ENCODE measurements around the gene TAF1B.

The TAF1B gene

GRCh38 chr2:9836517-9836916 lies 6.8 kb upstream of the TAF1B start:
- Histone ChIP-seq H3K9me3 (ENCODE audit: control insufficient read depth, insufficient read depth, low read length) (no peaks in the 10 kb centered on the region), H3K27me3 (ENCODE audit: control insufficient read depth, insufficient read depth, low read length) (no peaks in the 10 kb centered on the region), H3K9ac (ENCODE audit: low read depth, low read length) (no peak overlapping the region), H3K36me3 (ENCODE audit: control insufficient read depth, insufficient read depth, low read length) (no peaks in the 10 kb centered on the region), H3K4me1 (ENCODE audit: control insufficient read depth, insufficient read depth, low read length) (peaks cover 5% of the 10 kb centered on the region; the same call in 1 of the 2 replicates), H3K4me3 (ENCODE audit: low read depth, low read length) (no peak overlapping the region), H3K27ac (ENCODE audit: low read depth, low read length) (no peak overlapping the region)

- Histone ChIP-seq H3K9ac (ENCODE audit: low read depth, low read length) (no peak overlapping the region), H3K36me3 (ENCODE audit: control insufficient read depth, insufficient read depth, low read length) (no peaks in the 10 kb centered on the region), H3K4me1 (ENCODE audit: control insufficient read depth, insufficient read depth, low read length) (no peaks in the 10 kb centered on the region), H3K4me3 (ENCODE audit: low read depth, low read length) (no peak overlapping the region), H3K27me3 (ENCODE audit: control insufficient read depth, insufficient read depth, low read length) (no peaks in the 10 kb centered on the region), H3K9me3 (ENCODE audit: control insufficient read depth, insufficient read depth, low read length) (no peaks in the 10 kb centered on the region), H3K27ac (ENCODE audit: low read depth, low read length) (no peak overlapping the region)
These were observed 5.8 kb upstream of the TAF1B start for GRCh38 chr2:9837451-9837850.

GRCh38 chr2:9838391-9838790 lies 4.9 kb upstream of the TAF1B start:
- Histone ChIP-seq H3K9me3 (ENCODE audit: control insufficient read depth, insufficient read depth, low read length) (no peaks in the 10 kb centered on the region), H3K9ac (ENCODE audit: low read depth, low read length) (no peak overlapping the region), H3K36me3 (ENCODE audit: control insufficient read depth, insufficient read depth, low read length) (no peaks in the 10 kb centered on the region), H3K4me1 (ENCODE audit: control insufficient read depth, insufficient read depth, low read length) (no peaks in the 10 kb centered on the region), H3K27me3 (ENCODE audit: control insufficient read depth, insufficient read depth, low read length) (no peaks in the 10 kb centered on the region), H3K27ac (ENCODE audit: low read depth, low read length) (no peak overlapping the region), H3K4me3 (ENCODE audit: low read depth, low read length) (no peak overlapping the region)

GRCh38 chr2:9842487-9843228 lies 616 bp upstream of the TAF1B start:
- H3K36me3 ChIP-seq (ENCODE audit: control insufficient read depth, insufficient read depth, low read length) = peaks cover 25% of the 10 kb centered on the region
- H3K27me3 ChIP-seq (ENCODE audit: control insufficient read depth, insufficient read depth, low read length) = no peaks in the 10 kb centered on the region
- H3K9ac ChIP-seq (ENCODE audit: low read depth, low read length) = peak overlapping the region; percentile 55
- peak overlapping the region; percentile 93 for H3K4me3 ChIP-seq (ENCODE audit: low read depth, low read length)
- H3K4me1 ChIP-seq (ENCODE audit: control insufficient read depth, insufficient read depth, low read length) = peaks cover 5% of the 10 kb centered on the region; the same call in 1 of the 2 replicates
- H3K9me3 ChIP-seq (ENCODE audit: control insufficient read depth, insufficient read depth, low read length) = no peaks in the 10 kb centered on the region
- H3K27ac ChIP-seq (ENCODE audit: low read depth, low read length) = peak overlapping the region; percentile 97

- Histone ChIP-seq H3K36me3 (ENCODE audit: control insufficient read depth, insufficient read depth, low read length) (peaks cover 34% of the 10 kb centered on the region), H3K9me3 (ENCODE audit: control insufficient read depth, insufficient read depth, low read length) (no peaks in the 10 kb centered on the region), H3K27me3 (ENCODE audit: control insufficient read depth, insufficient read depth, low read length) (no peaks in the 10 kb centered on the region), H3K4me3 (ENCODE audit: low read depth, low read length) (peak overlapping the region; percentile 93), H3K9ac (ENCODE audit: low read depth, low read length) (peak overlapping the region; percentile 78), H3K27ac (ENCODE audit: low read depth, low read length) (peak overlapping the region; percentile 97), H3K4me1 (ENCODE audit: control insufficient read depth, insufficient read depth, low read length) (peaks cover 5% of the 10 kb centered on the region; the same call in 1 of the 2 replicates)
These were observed 786 bp downstream of the TAF1B start for GRCh38 chr2:9844036-9844483.

GRCh38 chr2:9844576-9844975 lies 1.3 kb downstream of the TAF1B start:
- H3K4me3 ChIP-seq (ENCODE audit: low read depth, low read length) = peak overlapping the region; percentile 93
- H3K27ac ChIP-seq (ENCODE audit: low read depth, low read length) = no peak overlapping the region
- no peak overlapping the region for H3K9ac ChIP-seq (ENCODE audit: low read depth, low read length)
- no peaks in the 10 kb centered on the region for H3K9me3 ChIP-seq (ENCODE audit: control insufficient read depth, insufficient read depth, low read length)
- peaks cover 5% of the 10 kb centered on the region; the same call in 1 of the 2 replicates for H3K4me1 ChIP-seq (ENCODE audit: control insufficient read depth, insufficient read depth, low read length)
- H3K27me3 ChIP-seq (ENCODE audit: control insufficient read depth, insufficient read depth, low read length) = no peaks in the 10 kb centered on the region
- peaks cover 39% of the 10 kb centered on the region for H3K36me3 ChIP-seq (ENCODE audit: control insufficient read depth, insufficient read depth, low read length)

GRCh38 chr2:9846554-9846953 lies 3.3 kb downstream of the TAF1B start:
- Histone ChIP-seq H3K36me3 (ENCODE audit: control insufficient read depth, insufficient read depth, low read length) (peaks cover 59% of the 10 kb centered on the region), H3K27me3 (ENCODE audit: control insufficient read depth, insufficient read depth, low read length) (no peaks in the 10 kb centered on the region), H3K27ac (ENCODE audit: low read depth, low read length) (no peak overlapping the region), H3K9ac (ENCODE audit: low read depth, low read length) (no peak overlapping the region), H3K9me3 (ENCODE audit: control insufficient read depth, insufficient read depth, low read length) (no peaks in the 10 kb centered on the region), H3K4me1 (ENCODE audit: control insufficient read depth, insufficient read depth, low read length) (peaks cover 5% of the 10 kb centered on the region; the same call in 1 of the 2 replicates), H3K4me3 (ENCODE audit: low read depth, low read length) (no peak overlapping the region)

- Histone ChIP-seq H3K4me1 (ENCODE audit: control insufficient read depth, insufficient read depth, low read length) (peaks cover 5% of the 10 kb centered on the region; the same call in 1 of the 2 replicates), H3K9me3 (ENCODE audit: control insufficient read depth, insufficient read depth, low read length) (no peaks in the 10 kb centered on the region), H3K9ac (ENCODE audit: low read depth, low read length) (no peak overlapping the region), H3K27me3 (ENCODE audit: control insufficient read depth, insufficient read depth, low read length) (no peaks in the 10 kb centered on the region), H3K36me3 (ENCODE audit: control insufficient read depth, insufficient read depth, low read length) (peaks cover 64% of the 10 kb centered on the region), H3K4me3 (ENCODE audit: low read depth, low read length) (no peak overlapping the region), H3K27ac (ENCODE audit: low read depth, low read length) (no peak overlapping the region)
These were observed 3.9 kb downstream of the TAF1B start for GRCh38 chr2:9847140-9847539.

- peaks cover 25% of the 10 kb centered on the region for H3K9me3 ChIP-seq (ENCODE audit: control insufficient read depth, insufficient read depth, low read length)
- no peaks in the 10 kb centered on the region for H3K27me3 ChIP-seq (ENCODE audit: control insufficient read depth, insufficient read depth, low read length)
- H3K27ac ChIP-seq (ENCODE audit: low read depth, low read length) = no peak overlapping the region
- H3K36me3 ChIP-seq (ENCODE audit: control insufficient read depth, insufficient read depth, low read length) = peaks cover 96% of the 10 kb centered on the region
- no peak overlapping the region for H3K4me3 ChIP-seq (ENCODE audit: low read depth, low read length)
- no peak overlapping the region for H3K9ac ChIP-seq (ENCODE audit: low read depth, low read length)
- H3K4me1 ChIP-seq (ENCODE audit: control insufficient read depth, insufficient read depth, low read length) = no peaks in the 10 kb centered on the region
These were observed 9.6 kb downstream of the TAF1B start for GRCh38 chr2:9852881-9853280.

GRCh38 chr2:9857814-9858729 lies 14.8 kb downstream of the TAF1B start:
- H3K27me3 ChIP-seq (ENCODE audit: control insufficient read depth, insufficient read depth, low read length) = no peaks in the 10 kb centered on the region

GRCh38 chr2:9858730-9859068 lies 15.4 kb downstream of the TAF1B start:
- Histone ChIP-seq H3K27ac (ENCODE audit: low read depth, low read length) (no peak overlapping the region), H3K4me1 (ENCODE audit: control insufficient read depth, insufficient read depth, low read length) (no peaks in the 10 kb centered on the region), H3K4me3 (ENCODE audit: low read depth, low read length) (no peak overlapping the region), H3K9ac (ENCODE audit: low read depth, low read length) (no peak overlapping the region), H3K36me3 (ENCODE audit: control insufficient read depth, insufficient read depth, low read length) (peaks cover 67% of the 10 kb centered on the region), H3K9me3 (ENCODE audit: control insufficient read depth, insufficient read depth, low read length) (peaks cover 66% of the 10 kb centered on the region), H3K27me3 (ENCODE audit: control insufficient read depth, insufficient read depth, low read length) (no peaks in the 10 kb centered on the region)

More at GRCh38 chr2:9857814-9858729, 14.8 kb downstream of the TAF1B start:
- Histone ChIP-seq H3K9ac (ENCODE audit: low read depth, low read length) (no peak overlapping the region), H3K4me1 (ENCODE audit: control insufficient read depth, insufficient read depth, low read length) (no peaks in the 10 kb centered on the region), H3K36me3 (ENCODE audit: control insufficient read depth, insufficient read depth, low read length) (peaks cover 73% of the 10 kb centered on the region), H3K9me3 (ENCODE audit: control insufficient read depth, insufficient read depth, low read length) (peaks cover 66% of the 10 kb centered on the region), H3K4me3 (ENCODE audit: low read depth, low read length) (no peak overlapping the region), H3K27ac (ENCODE audit: low read depth, low read length) (no peak overlapping the region)
